Liver (tissue), 3 donors: Measurements from ENCODE around the gene SEMA4C.

Experiments
- CTCF ChIP-seq: fragments of 150-350 bp; IDR thresholded peaks from 2 replicates; pipeline ENCODE4 v1.5.1; 2017; ENCODE audit warnings: improper control_type of control experiment, low read depth, low read length; ENCODE audit not compliant: missing input control
- HNF4A ChIP-seq, 2 donors: conservative IDR thresholded peaks; 2 replicates each; pipeline ENCODE4 v1.6.1; 2016; ENCODE audit warnings: antibody characterized with exemption in 2 of 2, mild to moderate bottlenecking in 2 of 2
- MAX ChIP-seq: IDR thresholded peaks from 2 replicates; pipeline ENCODE4 v1.6.1; 2016; ENCODE audit warnings: antibody characterized with exemption
- RAD21 ChIP-seq, 2 donors: IDR thresholded peaks; 2 replicates each; pipeline ENCODE4 v1.6.1; 2016; ENCODE audit warnings: antibody characterized with exemption in 2 of 2, mild to moderate bottlenecking in 2 of 2
- REST ChIP-seq: IDR thresholded peaks from 2 replicates; pipeline ENCODE4 v1.6.1; 2016; ENCODE audit warnings: antibody characterized with exemption, mild to moderate bottlenecking
- SP1 ChIP-seq: IDR thresholded peaks from 2 replicates; pipeline ENCODE4 v1.6.1; 2018; ENCODE audit warnings: antibody characterized with exemption, mild to moderate bottlenecking
- ZBTB33 ChIP-seq: IDR thresholded peaks from 2 replicates; pipeline ENCODE4 v1.6.1; 2016; ENCODE audit warnings: antibody characterized with exemption
- donor health status: healthy.
- donor health status: healthy.

GRCh38 chr2:96832754-96833507, 36.9 kb downstream of the SEMA4C start:
- no peak for TF ChIP-seq CTCF
- peak; percentile 65 to 84 for TF ChIP-seq HNF4A (conservative IDR thresholded peaks at IDR 0.05)
- TF ChIP-seq RAD21 (IDR thresholded peaks at IDR 0.05) = peak; percentile 49 to 54
- peak; percentile 92 for TF ChIP-seq REST
- TF ChIP-seq SP1 = peak; percentile 87
- peak; percentile 89 for TF ChIP-seq ZBTB33
- TF ChIP-seq MAX = peak; percentile 90
